Right lobe of liver (tissue), 6 donors: ENCODE measurements around the gene ARRB1. TPM values are rescaled to one million over a fixed set of nuclear protein-coding genes. Genes with fewer than 3 reads are reported as not detected.

Experiments
- ATAC-seq, 4 donors: fragments of 200-7000 bp; cut with Tn5 transposase; one replicate each; pipeline ENCODE4 v1.9.1; 2020; ENCODE audit warnings: mild to moderate bottlenecking in 4 of 4, moderate library complexity in 4 of 4
- DNase-seq, 3 donors: peaks; one replicate each; pipeline ENCODE4 v3.0.0-alpha.2; 2020
- H3K27ac ChIP-seq, 3 donors: fragments of 200-600 bp; one replicate each; pipeline ENCODE4 v1.8.0; 2022
- H3K27me3 ChIP-seq, 2 donors: fragments of 200-600 bp; one replicate each; pipeline ENCODE4 v1.8.0; 2022
- H3K36me3 ChIP-seq, 4 donors: fragments of 200-600 bp; sonication (generic) in 1 of 4; one replicate each; pipeline versions ENCODE4 v1.5.1 to v1.8.0; 2017 to 2022; ENCODE audit warnings: control low read depth in 1 of 4
- H3K4me1 ChIP-seq, 4 donors: fragments of 200-600 bp; sonication (generic) in 1 of 4; one replicate each; pipeline versions ENCODE4 v1.5.1 to v1.8.0; 2017 to 2022; ENCODE audit warnings: control low read depth in 1 of 4
- H3K4me3 ChIP-seq, 3 donors: fragments of 200-600 bp; one replicate each; pipeline ENCODE4 v1.8.0; 2022
- H3K9me3 ChIP-seq, 4 donors: fragments of 200-600 bp; sonication (generic) in 1 of 4; one replicate each; pipeline versions ENCODE4 v1.5.1 to v1.8.0; 2017 to 2022; ENCODE audit warnings: control low read depth in 1 of 4
- CTCF ChIP-seq, 4 donors: fragments of 200-600 bp in 3 of 4; fragments of 450-650 bp in 1 of 4; IDR thresholded peaks; one replicate each; pipeline versions ENCODE4 v1.5.1 to v1.8.0; 2016 to 2022; ENCODE audit warnings: antibody characterized with exemption in 4 of 4, mild to moderate bottlenecking in 2 of 4
- POLR2A ChIP-seq: fragments of 450-650 bp; IDR thresholded peaks from one replicate; pipeline ENCODE4 v1.6.1; 2017; ENCODE audit warnings: antibody characterized with exemption, mild to moderate bottlenecking
- WGBS: methylation state at CpG from one replicate; pipeline ENCODE4 v1.1.6; 2018; ENCODE audit warnings: low coverage, low lambda C conversion rate; ENCODE audit not compliant: insufficient coverage; ENCODE audit errors: missing lambda C conversion rate; 5-methylcytosine and 5-hydroxymethylcytosine counted together
- intact Hi-C, 2 donors: fragments of 100-400 bp; cut with DNase I; formaldehyde crosslinking; loops; one replicate each; pipeline versions ENCODE4 v1.11.2 to v1.14.1; 2022
- total RNA-seq, 6 experiments: library from RNA; depleted of rRNA in 2 of 6; stranded (reverse); fragments of >200 nt in 2 of 6; fragmentation: NEBNext Ultra II Directional in 3 of 6; extraction: Animal tissue kit (Norgen Biotek cat#: 25700) in 3 of 6; gene quantifications; one replicate each; pipeline versions ENCODE4 v1.1.0 to v1.2.4, GENCODE V29; 2016 to 2023
- donor health status: DM: no; HTN: yes; CAD: no.
- donor health status: DM: no; HTN: no; CAD: no.
- donor health status: DM: no; HTN: no; CAD: no.
- donor health status: DM: no; HTN: yes; CAD: no.
- donor health status: DM: no; HTN: yes; CAD: no.

The ARRB1 gene
- total RNA-seq, 6 experiments from 2014 or later = 8.6 to 26.4 (median 24.5) TPM

DNA sequence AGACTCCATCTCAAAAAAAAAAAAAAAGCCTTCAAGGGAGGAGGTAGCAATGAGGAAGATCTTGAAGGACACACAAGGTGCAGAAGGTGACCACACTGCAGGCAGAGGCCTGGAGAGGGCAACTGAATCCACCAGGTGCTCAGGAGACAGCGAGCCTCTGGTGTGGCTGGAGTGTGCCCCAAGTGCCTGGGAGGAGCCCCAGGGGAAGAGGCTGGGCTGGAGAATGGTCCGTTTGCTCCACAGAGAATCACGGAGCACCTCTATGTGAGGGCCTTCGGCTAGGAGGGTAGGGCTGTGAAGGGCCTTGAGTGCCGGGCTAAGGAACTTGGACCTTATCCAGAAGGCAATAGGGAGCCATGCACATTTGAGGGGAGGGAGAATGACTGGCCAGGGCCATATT is 50.3 kb downstream of the ARRB1 start:
- Histone ChIP-seq H3K4me1 (no peaks in the 10 kb centered on the region), H3K4me3 (no peak overlapping the region), H3K9me3 (no peaks in the 10 kb centered on the region), H3K27ac (no peak overlapping the region), H3K27me3 (no peaks in the 10 kb centered on the region), H3K36me3 (no peaks in the 10 kb centered on the region)
- intact Hi-C loops = no loop called here
- TF ChIP-seq CTCF (IDR thresholded peaks at IDR 0.05) (no peak), POLR2A (no peak)
- peak in 3 of 4 donors; percentile 18 to 33 (median 33) for ATAC-seq
- WGBS = 70% methylated on average over 2 of the region's 5 CpGs
- no peak for DNase-seq

DNA sequence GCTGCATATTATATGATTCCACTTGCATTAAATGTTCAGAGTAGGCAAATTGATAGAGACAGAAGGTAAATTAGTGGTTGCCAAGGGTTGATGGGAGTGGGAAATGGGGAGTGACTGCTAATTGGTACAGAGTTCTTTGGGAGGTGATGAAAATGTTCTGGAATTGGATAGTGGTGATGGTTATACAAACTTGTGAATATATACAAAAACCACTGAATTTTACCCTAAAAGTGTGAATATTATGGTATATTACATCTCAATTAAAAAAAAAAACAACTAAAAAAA is 52.5 kb downstream of the ARRB1 start:
- Histone ChIP-seq H3K9me3 (no peaks in the 10 kb centered on the region), H3K4me3 (no peak overlapping the region), H3K27ac (no peak overlapping the region), H3K4me1 (no peaks in the 10 kb centered on the region), H3K36me3 (no peaks in the 10 kb centered on the region), H3K27me3 (no peaks in the 10 kb centered on the region)
- no peak for DNase-seq
- TF ChIP-seq CTCF (IDR thresholded peaks at IDR 0.05) (no peak), POLR2A (no peak)
- ATAC-seq = no peak
- intact Hi-C loops = no loop called here

- Histone ChIP-seq H3K36me3 (no peaks in the 10 kb centered on the region), H3K4me1 (no peaks in the 10 kb centered on the region)
- peak in 1 of 4 donors; percentile 25 for ATAC-seq
Measured at GRCh38 chr11:75298191-75298975, 53.1 kb downstream of the ARRB1 start.

GRCh38 chr11:75293903-75294302 is 57.6 kb downstream of the ARRB1 start:
- Histone ChIP-seq H3K27me3 (no peaks in the 10 kb centered on the region), H3K4me3 (no peak overlapping the region), H3K9me3 (no peaks in the 10 kb centered on the region), H3K4me1 (no peaks in the 10 kb centered on the region), H3K27ac (no peak overlapping the region), H3K36me3 (no peaks in the 10 kb centered on the region)
- TF ChIP-seq CTCF (IDR thresholded peaks at IDR 0.05) (no peak), POLR2A (no peak)
- DNase-seq (no peak), ATAC-seq (no peak)
- 83% methylated on average over 2 of the region's 2 CpGs for WGBS
- intact Hi-C loops = no loop called here

More at GRCh38 chr11:75298191-75298975, 53.1 kb downstream of the ARRB1 start:
- 82% methylated on average over 3 of the region's 4 CpGs for WGBS
- no peaks in the 10 kb centered on the region for H3K9me3 ChIP-seq
- no peak overlapping the region for H3K27ac ChIP-seq
- no peak for DNase-seq
- no peak overlapping the region for H3K4me3 ChIP-seq
- H3K27me3 ChIP-seq = no peaks in the 10 kb centered on the region
- TF ChIP-seq CTCF (IDR thresholded peaks at IDR 0.05) = no peak
- no peak for TF ChIP-seq POLR2A
- intact Hi-C loops = no loop called here

DNA sequence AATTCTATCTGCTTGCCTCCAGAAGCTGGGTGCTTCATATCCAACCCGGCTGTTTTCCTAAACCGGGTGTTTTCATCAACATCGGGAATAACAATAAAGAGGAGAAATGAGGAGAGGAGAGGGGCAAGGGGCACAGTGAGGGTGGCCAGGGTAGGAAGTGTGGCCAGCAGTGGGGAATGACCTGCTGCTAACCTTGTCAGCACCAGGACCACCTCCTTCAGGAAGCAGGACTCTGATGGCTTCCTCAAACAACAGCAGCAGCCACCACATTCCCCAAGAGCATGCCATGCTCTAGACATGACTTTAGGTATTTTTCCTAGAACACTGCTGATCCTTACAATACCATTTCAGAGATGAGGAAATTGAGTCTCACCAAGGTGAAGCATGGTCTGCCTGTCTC is 58.5 kb downstream of the ARRB1 start:
- DNase-seq = no peak
- WGBS = 57% methylated on average over 3 of the region's 3 CpGs
- ATAC-seq = peak in 2 of 4 donors; percentile 19 to 45
- intact Hi-C loops = no loop called here
- no peak overlapping the region for H3K4me3 ChIP-seq
- no peaks in the 10 kb centered on the region for H3K27me3 ChIP-seq
- TF ChIP-seq POLR2A (no peak), CTCF (IDR thresholded peaks at IDR 0.05) (no peak)
- H3K4me1 ChIP-seq = no peaks in the 10 kb centered on the region
- no peaks in the 10 kb centered on the region for H3K36me3 ChIP-seq
- H3K9me3 ChIP-seq = no peaks in the 10 kb centered on the region
- H3K27ac ChIP-seq = no peak overlapping the region
